NCI-H1694 treated with DMSO at 0.1 percent for 48 hours (cell line): Measurements from ENCODE around the gene PTAFR.
"Not testable (repeated sequence)": the region's sequence is repeated elsewhere in the genome, so short reads cannot be mapped to it uniquely, and the experiment has no call there.

Experiments used
- DNase-seq: peaks from one replicate; lab custom pipeline; 2025; lab: John Stamatoyannopoulos, UW

The PTAFR gene

DNA sequence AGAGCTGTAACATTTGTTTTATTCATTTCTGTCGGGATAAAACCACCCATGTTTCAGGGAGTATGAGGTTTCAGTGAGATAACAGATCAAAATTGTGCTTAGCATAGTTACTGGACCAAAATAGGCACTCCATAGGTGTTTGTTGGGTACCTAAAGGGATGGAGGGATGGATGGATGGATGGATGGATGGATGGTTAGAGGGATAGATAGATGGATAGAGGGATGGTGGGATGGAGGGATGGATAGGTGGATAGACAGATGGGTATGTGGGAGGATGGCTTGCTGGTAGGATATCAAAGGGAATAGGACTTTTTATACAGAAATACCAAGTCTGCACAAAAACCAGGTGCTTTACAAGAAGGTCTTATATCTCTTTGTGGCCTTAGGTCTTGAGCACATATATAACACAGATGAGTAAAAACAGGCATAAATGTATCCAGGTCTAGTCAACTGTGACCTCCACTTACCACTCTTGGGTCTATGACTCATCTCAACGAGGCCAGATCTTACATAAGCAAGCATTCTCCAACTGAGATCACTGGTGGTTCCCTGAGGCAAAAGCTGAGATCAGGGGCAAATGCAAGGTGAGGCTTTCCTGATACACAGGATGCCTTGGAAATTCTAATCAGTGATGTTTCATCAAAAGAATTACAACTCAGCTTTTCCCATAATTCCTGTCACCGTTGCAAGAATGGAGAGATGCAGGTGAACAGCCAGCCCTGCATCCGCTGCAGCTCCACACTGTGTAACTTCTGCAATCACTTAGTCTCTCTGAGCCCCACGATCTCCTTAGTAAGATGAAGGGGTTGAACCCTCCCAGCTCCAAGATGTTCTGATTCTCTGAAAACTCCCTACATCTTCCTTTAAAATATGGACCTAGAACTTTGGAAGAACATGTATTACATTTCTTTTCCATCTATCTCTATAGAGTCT lies 32.0 kb downstream of the PTAFR start:
- no peak for DNase-seq

DNA sequence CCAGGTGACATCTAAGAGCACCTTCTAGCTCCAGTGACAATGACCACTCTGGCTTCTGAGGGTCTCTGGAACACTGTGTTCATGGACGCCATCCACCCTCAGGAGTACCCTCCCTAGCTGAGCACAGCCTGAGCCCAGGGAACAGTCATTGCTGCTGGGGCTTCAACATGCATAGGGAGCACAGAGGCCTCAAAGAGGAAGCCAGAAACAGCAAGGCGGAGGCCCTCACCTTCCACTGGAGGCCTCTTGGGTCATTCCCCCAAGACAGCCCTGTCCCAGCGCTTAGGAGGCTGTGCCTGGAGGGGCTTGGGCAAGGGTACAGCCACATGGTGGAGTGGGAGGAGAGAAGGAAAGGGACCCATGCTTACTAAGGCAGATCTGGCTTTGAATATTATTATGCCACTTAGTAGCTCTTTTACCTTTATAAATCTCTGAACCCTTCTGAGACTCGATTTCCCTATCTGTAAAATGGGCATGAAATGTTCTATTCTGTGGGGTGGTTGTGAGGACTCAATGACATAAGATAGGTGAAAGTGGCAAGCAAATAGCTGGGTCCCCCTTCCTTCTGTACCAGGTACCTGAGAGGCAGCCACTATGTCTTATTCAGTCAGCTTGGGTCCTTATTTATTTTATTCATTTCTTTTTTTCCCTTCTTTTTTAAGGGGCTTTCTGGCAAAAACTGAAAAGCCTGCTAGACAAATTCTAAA lies 32.8 kb downstream of the PTAFR start:
- DNase-seq: no peak

DNA sequence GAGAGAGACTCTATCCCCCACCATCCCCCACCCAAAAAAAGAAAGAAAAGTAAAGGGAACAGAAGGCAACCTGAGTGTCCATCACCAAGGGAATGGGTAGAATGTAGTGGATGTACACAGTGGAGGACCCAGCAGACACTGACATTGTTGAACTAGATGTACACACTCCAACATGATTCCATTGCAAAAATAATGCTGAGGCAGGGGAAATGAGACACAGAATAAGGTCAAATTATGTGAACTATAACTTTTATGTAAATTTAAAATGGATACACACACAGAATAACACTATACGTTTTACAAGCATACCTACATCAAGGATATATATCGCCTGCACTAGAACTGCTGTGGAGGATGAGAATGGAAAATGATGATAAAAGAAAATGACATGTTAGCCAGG lies 34.8 kb downstream of the PTAFR start:
- no peak for DNase-seq

DNA sequence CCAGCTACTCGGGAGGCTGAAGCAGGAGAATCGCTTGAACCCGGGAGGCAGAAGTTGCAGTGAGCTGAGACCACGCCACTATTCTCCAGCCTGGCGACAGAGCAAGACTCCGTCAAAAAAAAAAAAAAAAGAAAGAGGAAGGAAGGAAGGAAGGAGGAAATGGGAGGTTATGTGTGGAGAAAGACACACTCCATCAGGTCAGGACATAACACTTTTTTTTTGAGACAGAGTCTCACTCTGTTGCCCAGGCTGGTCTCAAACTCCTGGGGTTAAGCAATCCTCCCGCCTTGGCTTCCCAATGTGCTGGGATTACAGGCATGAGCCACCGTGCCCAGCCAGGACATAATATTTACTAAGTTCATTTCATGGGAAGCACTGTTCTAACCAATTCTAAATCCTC lies 36.6 kb downstream of the PTAFR start:
- DNase-seq: not testable (repeated sequence)

- DNase-seq: no peak
Observed at GRCh38 chr1:28139025-28139712, 37.3 kb downstream of the PTAFR start.

- DNase-seq: no peak
Observed at GRCh38 chr1:28136922-28137613, 39.4 kb downstream of the PTAFR start.

GRCh38 chr1:28136169-28136921 lies 40.1 kb downstream of the PTAFR start:
- no peak for DNase-seq

- no peak for DNase-seq
Observed at GRCh38 chr1:28135371-28136168, 40.9 kb downstream of the PTAFR start.

DNA sequence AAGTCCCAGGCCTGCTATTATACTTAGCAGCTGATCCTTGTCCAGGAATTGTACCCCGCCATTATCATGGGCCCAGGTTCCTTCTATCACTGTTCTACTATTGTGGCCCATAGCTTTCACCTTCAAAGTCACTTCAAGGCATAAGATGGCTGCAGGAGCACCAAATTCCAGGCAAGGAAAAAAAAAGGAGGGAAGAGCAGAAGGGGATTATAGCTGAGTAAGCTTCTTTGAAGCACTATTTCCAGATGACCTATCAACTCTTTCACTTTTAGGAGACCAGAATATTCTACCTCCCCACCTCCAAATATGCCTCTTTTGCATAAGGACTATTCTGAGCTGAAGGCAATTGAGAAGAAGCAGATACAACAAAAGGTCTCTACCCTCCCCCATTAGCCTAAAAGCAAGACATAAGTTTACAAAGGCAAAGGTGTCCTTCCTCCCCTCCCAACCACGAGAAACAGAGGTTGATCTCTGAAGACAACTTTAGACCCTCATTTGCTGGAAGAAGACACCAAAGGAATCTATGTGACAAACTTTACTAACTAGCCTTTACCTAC lies 41.8 kb downstream of the PTAFR start:
- DNase-seq: no peak

GRCh38 chr1:28132171-28133167 lies 44.0 kb downstream of the PTAFR start:
- no peak for DNase-seq

GRCh38 chr1:28130901-28131300 lies 45.6 kb downstream of the PTAFR start:
- DNase-seq: no peak

GRCh38 chr1:28129150-28129549 lies 47.3 kb downstream of the PTAFR start:
- no peak for DNase-seq

DNA sequence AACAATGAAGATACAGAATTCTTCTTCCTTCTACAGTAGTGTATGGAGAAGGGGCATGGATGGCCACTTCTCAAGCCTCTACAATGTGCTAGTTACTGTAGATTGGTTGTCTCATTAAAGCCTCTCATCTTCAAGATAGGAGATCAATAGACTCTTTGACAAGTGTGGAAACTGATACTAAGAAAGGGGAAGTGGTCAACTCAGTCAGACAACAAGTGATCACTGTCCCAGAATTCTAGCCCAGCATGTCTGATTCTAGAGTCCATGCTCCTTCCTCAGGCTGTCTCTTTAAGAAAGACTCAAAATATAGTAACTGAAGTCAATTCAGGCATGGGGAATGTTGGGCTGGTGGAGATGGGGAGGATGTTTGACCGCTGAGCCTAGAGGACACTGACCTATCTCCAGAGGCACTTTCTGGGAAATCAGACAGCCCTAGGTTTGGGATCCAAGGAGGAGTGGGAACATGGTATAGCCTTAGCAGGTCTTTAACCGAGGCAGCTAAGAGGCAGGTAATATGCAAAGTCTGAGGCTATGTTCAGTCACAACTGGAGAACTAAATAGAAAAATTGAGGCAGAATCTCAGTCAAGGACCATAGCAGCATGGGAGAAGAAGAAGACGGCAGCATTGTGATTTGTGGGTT lies 48.8 kb downstream of the PTAFR start:
- DNase-seq: no peak

DNA sequence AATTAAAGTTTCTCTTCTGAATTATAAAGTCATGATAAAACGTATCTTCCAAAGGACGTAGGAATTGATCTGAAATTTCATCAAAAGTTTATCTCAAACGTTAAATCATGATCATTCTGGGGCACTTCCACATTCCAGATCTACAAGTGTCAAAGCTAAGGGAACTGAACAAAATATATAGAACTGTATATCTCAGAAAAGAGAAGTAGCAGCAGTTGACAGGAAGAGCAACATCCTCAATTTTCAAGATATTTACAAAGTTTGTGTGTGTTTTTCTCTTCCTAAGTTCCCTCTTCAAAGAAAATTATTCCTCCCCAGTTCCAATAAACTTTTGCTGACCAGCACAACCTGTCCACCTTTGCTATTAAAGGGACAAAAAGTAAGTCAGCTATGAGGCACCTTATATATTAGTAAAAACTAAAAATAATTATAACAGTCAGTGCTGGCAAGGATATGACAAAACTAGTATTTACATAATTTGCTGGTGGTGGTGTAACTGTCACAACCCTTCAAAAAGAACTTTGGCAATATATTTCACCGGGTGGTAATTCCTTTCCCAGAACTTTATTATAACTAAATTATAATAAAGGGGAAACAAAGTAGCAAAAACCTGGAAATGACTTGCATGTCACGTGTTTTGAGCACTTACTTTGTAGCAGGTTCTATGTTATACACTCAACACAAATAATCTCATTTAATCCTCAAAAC lies 49.6 kb downstream of the PTAFR start:
- DNase-seq: no peak

GRCh38 chr1:28126212-28126611 lies 50.3 kb downstream of the PTAFR start:
- DNase-seq: no peak

DNA sequence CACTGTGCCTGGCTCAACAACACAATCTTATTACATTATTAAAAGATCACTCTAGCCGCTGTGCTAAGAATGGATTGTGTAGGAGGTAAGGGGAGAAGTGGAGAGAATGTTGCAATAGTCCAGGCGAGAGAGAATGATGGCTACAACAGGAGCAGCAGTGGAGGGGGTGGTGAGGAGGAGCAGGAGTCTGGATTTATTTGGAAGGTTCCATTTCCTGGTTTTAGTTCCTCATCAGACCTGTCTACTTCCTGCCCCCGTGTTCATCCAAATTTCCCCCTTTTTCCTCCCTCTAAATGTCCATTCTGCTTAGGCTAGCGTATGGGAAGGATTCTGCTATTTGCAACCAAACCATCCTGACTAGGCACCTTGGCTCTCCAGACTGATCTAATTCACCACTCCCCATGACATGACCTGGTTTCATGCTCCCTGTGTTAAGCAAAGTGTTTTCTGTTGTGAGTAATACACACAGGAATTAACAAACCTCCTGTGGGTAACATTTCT lies 53.0 kb downstream of the PTAFR start:
- no peak for DNase-seq

DNA sequence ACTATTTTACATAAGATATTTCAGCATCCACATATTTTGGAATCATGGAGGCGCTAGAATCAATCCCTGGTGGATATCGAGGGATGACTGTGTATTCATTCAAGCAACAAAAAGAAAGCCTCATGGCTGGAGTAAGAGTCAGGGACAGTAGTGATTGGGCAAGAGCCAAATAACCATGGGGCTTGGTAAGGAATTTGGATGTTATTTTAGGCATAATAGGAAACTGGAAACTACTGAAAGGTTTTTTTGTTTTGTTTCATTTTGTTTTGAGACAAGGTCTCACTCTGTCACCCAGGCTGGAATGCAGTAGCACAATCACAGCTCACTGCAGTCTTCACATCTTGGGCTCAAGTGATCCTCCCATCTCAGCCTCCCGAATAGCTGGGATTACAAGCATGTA lies 54.3 kb downstream of the PTAFR start:
- no peak for DNase-seq

- DNase-seq: no peak
Observed at GRCh38 chr1:28119556-28119955, 56.9 kb downstream of the PTAFR start.
